Ovary (tissue), 9 donors: ENCODE measurements around the gene UPF3A. TPM values are rescaled to one million over a fixed set of nuclear protein-coding genes. Genes with fewer than 3 reads are reported as not detected.
"Not testable (repeated sequence)": the region's sequence is repeated elsewhere in the genome, so short reads cannot be mapped to it uniquely, and the experiment has no call there.

ENCODE experiments used
- DNase-seq, 5 donors: peaks; one replicate each; pipeline ENCODE4 v3.0.0-alpha.2; 2019 to 2020
- H3K27ac ChIP-seq, 2 donors: fragments of 200-600 bp; one replicate each; pipeline versions ENCODE4 v1.5.1 to v1.8.0; 2019 to 2022
- H3K27me3 ChIP-seq: fragments of 200-600 bp; one replicate; pipeline ENCODE4 v1.8.0; 2022
- H3K36me3 ChIP-seq: fragments of 200-600 bp; sonication (generic); one replicate; pipeline ENCODE4 v1.5.1; 2019
- H3K4me1 ChIP-seq: one replicate; pipeline ENCODE4 v1.8.1; 2013; ENCODE audit warnings: mild to moderate bottlenecking, moderate library complexity; ENCODE audit not compliant: insufficient read depth
- H3K4me3 ChIP-seq: fragments of 200-600 bp; sonication (generic); one replicate; pipeline ENCODE4 v1.5.1; 2017
- H3K9me3 ChIP-seq, 2 donors: fragments of 200-600 bp in 1 of 2; sonication (generic) in 1 of 2; one replicate each; pipeline versions ENCODE4 v1.5.1 to v1.8.1; 2013 to 2019; ENCODE audit warnings: mild to moderate bottlenecking in 1 of 2, moderate library complexity in 1 of 2
- CTCF ChIP-seq, 3 donors: fragments of 450-650 bp in 2 of 3; fragments of 200-600 bp in 1 of 3; IDR thresholded peaks; one replicate each; pipeline versions ENCODE4 v1.5.1 to v1.8.0; 2016 to 2022; ENCODE audit warnings: antibody characterized with exemption in 3 of 3, mild to moderate bottlenecking in 1 of 3
- EP300 ChIP-seq: sonication (generic); formaldehyde crosslinking; IDR thresholded peaks from one replicate; pipeline ENCODE4 v1.6.1; 2017; ENCODE audit warnings: antibody characterized with exemption
- POLR2A ChIP-seq: fragments of 450-650 bp; IDR thresholded peaks from one replicate; pipeline ENCODE4 v1.6.1; 2017; ENCODE audit warnings: antibody characterized with exemption, mild to moderate bottlenecking, moderate library complexity
- WGBS, 3 donors: extraction: QIAGEN DNeasy Blood & Tissue Kit in 1 of 3; methylation state at CpG; one replicate each; pipeline versions ENCODE4 v1.1.5 to v1.1.7; 2013 to 2017; 5-methylcytosine and 5-hydroxymethylcytosine counted together
- intact Hi-C, 4 donors: fragments of 100-400 bp; cut with DNase I; formaldehyde crosslinking; loops; one replicate each; pipeline versions ENCODE4 v1.11.0 to v1.15.1; 2022 to 2023
- polyA plus RNA-seq, 2 donors: library from polyadenylated mRNA; stranded (reverse); fragments of 200-250 nt in 1 of 2; fragments of 350-450 nt in 1 of 2; fragmentation: Illumina TruSeq in 1 of 2; extraction: RNeasy Lipid Tissue Mini Kit (QIAGEN cat#74804) in 1 of 2; gene quantifications; one replicate each; pipeline ENCODE4 v1.2.3, GENCODE V29; 2013 to 2014
- total RNA-seq, 7 donors: library from RNA; depleted of rRNA in 2 of 7; stranded (reverse); fragments of >200 nt in 2 of 7; fragmentation: NEBNext Ultra II Directional in 3 of 7; extraction: Animal tissue kit (Norgen Biotek cat#: 25700) in 3 of 7; gene quantifications; one replicate each; pipeline versions ENCODE4 v1.1.0 to v1.2.4, GENCODE V29; 2016 to 2023
- donor health status: DM: no; HTN: no; CAD: no; lungs with moderate emphysema.
- donor health status: DM: no; HTN: no; CAD: no.
- donor health status: Bipolar disorder and iron deficiency.
- donor health status: DM: yes; HTN: yes; CAD: no.
- donor health status: DM: no; HTN: no; CAD: no.
- donor health status: DM: yes; HTN: yes; CAD: no.

Gene UPF3A
- total and polyA plus RNA-seq, 9 donors, result 29.2 to 54.8 (median 40.4) TPM

DNA sequence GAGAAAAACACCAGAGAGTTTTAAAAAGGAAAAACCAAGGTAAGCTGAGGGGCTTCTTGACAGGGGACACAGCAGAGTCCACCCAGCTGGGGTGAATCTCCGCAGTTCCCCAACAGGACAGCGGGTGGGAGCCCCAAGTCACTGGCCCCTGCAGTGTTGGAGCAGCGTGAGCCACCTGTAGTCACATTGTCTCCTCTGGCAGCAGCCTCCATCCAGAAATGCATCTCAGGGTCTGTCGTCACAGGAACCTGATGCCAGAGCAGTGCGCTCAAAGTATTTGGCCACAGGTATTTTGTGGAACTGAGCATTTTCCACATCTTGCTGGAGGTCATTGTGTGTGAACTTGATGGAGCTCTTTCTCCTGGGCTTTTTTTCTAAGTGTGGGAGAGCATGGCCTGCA, 57.6 kb downstream of the UPF3A start:
- Histone ChIP-seq H3K4me1 (no peaks in the 10 kb centered on the region), H3K4me3 (no peak overlapping the region), H3K27ac (no peak overlapping the region), H3K9me3 (no peaks in the 10 kb centered on the region), H3K36me3 (no peaks in the 10 kb centered on the region), H3K27me3 (no peaks in the 10 kb centered on the region)
- DNase-seq, result no peak
- intact Hi-C loops, result no loop called here
- 77 to 81% (median 78%) methylated on average over 5 of the region's 5 CpGs for WGBS, 3 donors
- TF ChIP-seq CTCF (IDR thresholded peaks at IDR 0.05) (no peak), EP300 (no peak), POLR2A (no peak)

GRCh38 chr13:114339857-114340534, 58.6 kb downstream of the UPF3A start:
- intact Hi-C loops, result no loop called here
- Histone ChIP-seq H3K4me3 (no peak overlapping the region), H3K27me3 (no peaks in the 10 kb centered on the region), H3K36me3 (no peaks in the 10 kb centered on the region), H3K27ac (no peak overlapping the region), H3K4me1 (no peaks in the 10 kb centered on the region), H3K9me3 (no peaks in the 10 kb centered on the region)
- DNase-seq, result no peak
- TF ChIP-seq POLR2A, result no peak
- no peak for TF ChIP-seq EP300
- peak in 2 of 3 donors; percentile 10 to 25 for TF ChIP-seq CTCF (IDR thresholded peaks at IDR 0.05)
- WGBS, 3 donors, result 52 to 58% (median 54%) methylated on average over 10 of the region's 10 CpGs

- WGBS, 3 donors, result 61 to 67% (median 62%) methylated on average over 14 of the region's 14 CpGs
- no peak for DNase-seq
- Histone ChIP-seq H3K4me1 (no peaks in the 10 kb centered on the region), H3K4me3 (no peak overlapping the region), H3K27ac (no peak overlapping the region), H3K9me3 (no peaks in the 10 kb centered on the region), H3K27me3 (no peaks in the 10 kb centered on the region), H3K36me3 (no peaks in the 10 kb centered on the region)
- intact Hi-C loops, result no loop called here
- TF ChIP-seq POLR2A (no peak), EP300 (no peak), CTCF (IDR thresholded peaks at IDR 0.05) (no peak)
Measured at GRCh38 chr13:114341003-114341777, 59.8 kb downstream of the UPF3A start.

GRCh38 chr13:114347256-114347655, 65.9 kb downstream of the UPF3A start:
- H3K27ac ChIP-seq, H3K27me3 ChIP-seq, H3K9me3 ChIP-seq, H3K4me3 ChIP-seq, DNase-seq, H3K4me1 ChIP-seq, H3K36me3 ChIP-seq, intact Hi-C loops: not testable (repeated sequence)
- WGBS, 3 donors, result 58 to 71% (median 66%) methylated on average over 3 of the region's 3 CpGs

GRCh38 chr13:114352763-114353162, 71.4 kb downstream of the UPF3A start:
- intact Hi-C loops, H3K27me3 ChIP-seq, H3K4me3 ChIP-seq, H3K4me1 ChIP-seq, H3K27ac ChIP-seq, H3K9me3 ChIP-seq, H3K36me3 ChIP-seq: not testable (repeated sequence)
- DNase-seq, result peak in 2 of 5 donors; percentile 21 to 48
- 66 to 70% (median 69%) methylated on average over 33 to 34 of the region's 34 CpGs for WGBS, 3 donors
- peak in 1 of 3 donors; percentile 20 for TF ChIP-seq CTCF (IDR thresholded peaks at IDR 0.05)

- H3K27me3 ChIP-seq, H3K36me3 ChIP-seq, H3K9me3 ChIP-seq, intact Hi-C loops, H3K4me3 ChIP-seq, H3K27ac ChIP-seq, H3K4me1 ChIP-seq, DNase-seq: not testable (repeated sequence)
- WGBS, 3 donors, result 74 to 80% (median 79%) methylated on average over 36 to 38 of the region's 38 CpGs
Measured at GRCh38 chr13:114353382-114353781, 72.0 kb downstream of the UPF3A start.
